GM21390 (cell line): Measurements from ENCODE around the gene VSX2.
"Not testable (repeated sequence)": the region's sequence is repeated elsewhere in the genome, so short reads cannot be mapped to it uniquely, and the experiment has no call there.

Experiments
- ATAC-seq: cut with Tn5 transposase; IDR thresholded peaks from one replicate; pipeline ENCODE4 v1.9.1; 2021; ENCODE audit not compliant: unreplicated experiment

VSX2 gene

DNA sequence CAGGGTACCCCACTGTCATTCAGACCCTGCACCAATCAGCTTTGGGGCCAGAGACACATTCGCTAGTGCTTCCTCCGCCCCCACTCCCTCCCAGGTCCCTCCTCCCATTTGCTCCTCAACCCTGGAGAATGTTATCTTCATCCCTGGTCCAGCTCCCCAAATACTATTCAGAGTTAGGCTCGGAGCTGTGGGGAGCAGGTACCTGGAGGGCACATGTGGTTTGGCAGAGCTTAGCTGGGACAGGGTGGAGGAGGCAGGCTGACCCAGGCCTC lies 19.5 kb downstream of the VSX2 start:
- no peak for ATAC-seq

DNA sequence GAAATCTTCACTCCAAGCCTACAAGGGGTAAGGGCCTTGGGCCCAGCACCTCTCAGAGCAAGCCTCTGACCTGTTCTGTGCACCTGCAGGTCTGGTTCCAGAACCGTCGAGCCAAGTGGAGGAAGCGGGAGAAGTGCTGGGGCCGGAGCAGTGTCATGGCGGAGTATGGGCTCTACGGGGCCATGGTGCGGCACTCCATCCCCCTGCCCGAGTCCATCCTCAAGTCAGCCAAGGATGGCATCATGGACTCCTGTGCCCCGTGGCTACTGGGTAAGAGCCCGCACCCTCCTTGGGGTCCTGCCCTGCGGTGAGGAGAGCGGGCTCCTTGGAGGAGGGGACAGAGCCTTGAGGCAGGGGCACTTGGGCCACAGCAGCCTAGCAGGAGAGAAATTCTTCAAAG lies 20.3 kb downstream of the VSX2 start:
- ATAC-seq: no peak

DNA sequence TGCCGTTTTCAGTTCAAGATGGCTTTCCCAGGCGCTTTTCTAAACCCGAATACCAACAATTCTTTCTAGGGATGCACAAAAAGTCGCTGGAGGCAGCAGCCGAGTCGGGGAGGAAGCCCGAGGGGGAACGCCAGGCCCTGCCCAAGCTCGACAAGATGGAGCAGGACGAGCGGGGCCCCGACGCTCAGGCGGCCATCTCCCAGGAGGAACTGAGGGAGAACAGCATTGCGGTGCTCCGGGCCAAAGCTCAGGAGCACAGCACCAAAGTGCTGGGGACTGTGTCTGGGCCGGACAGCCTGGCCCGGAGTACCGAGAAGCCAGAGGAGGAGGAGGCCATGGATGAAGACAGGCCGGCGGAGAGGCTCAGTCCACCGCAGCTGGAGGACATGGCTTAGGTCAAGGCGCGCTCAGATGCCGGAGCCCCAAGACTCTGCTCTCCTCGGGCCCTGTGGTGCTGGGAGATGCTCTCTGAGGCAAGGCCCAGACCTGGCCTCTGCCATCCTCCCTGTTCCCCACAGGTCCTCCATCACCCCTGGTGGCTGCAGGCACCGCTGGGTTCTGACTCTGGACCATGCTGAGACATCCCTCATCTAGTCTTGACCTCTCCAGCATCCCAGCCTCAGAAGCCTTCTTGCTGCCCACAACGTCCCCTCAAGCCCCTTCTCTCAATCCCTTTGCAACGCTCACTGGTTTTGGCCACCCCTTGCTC lies 21.4 kb downstream of the VSX2 start:
- ATAC-seq: no peak

DNA sequence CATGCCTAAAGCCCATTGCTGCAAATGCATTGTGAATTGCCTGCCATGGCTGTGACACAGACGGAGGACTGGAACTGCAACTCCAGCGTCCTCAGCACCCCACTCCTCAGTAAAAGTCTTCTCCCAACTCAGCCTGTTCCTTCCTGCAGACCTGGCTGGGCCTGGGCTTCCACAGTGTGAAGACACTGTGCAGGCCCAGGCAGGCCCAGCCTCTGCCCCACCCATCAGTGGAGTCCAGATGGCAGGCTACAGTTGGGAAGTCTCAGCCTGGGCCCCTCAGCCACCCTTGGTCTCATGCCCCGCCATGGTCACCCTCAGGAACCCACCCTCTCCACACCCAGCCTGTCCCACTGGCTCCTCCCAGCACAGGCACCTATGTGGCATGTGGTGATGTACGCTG lies 22.0 kb downstream of the VSX2 start:
- ATAC-seq: no peak

DNA sequence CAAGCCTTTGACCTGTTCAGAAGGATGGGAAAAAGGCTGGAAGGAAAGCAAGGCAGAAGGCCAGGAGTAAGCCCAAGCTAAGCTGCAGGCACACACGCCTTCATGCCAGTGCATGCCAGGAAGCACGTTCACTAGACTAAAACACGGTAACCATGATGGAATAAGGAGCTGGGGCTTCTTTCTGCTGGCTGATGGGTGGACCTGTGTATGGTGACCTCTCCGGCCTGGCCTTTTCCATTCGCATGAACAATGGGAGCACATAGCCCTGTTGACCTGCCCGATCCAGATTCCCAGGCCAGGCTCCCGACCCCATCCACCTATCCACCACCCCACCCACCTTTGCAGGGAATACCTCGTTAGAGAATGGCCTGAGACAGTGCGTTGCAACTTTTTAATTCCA lies 22.8 kb downstream of the VSX2 start:
- ATAC-seq: no peak

DNA sequence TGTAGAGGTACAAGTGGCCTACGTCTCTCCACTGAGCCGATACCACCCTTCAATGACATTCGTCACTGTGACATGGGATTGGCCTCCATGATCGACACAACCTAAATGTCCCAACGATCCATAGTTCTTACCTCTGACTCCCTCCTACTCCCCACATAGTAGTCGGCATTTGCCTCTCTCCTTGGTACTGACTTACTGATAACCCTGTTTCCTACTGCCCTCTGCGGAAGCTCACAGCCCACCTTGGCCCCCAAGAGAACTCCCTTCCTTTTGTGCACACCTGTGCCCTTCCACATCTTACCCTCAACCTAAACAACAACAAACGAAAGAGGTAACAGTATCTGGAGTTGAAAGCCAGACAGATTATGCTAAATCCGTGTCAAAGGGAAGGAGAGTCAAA lies 23.9 kb downstream of the VSX2 start:
- ATAC-seq: no peak

DNA sequence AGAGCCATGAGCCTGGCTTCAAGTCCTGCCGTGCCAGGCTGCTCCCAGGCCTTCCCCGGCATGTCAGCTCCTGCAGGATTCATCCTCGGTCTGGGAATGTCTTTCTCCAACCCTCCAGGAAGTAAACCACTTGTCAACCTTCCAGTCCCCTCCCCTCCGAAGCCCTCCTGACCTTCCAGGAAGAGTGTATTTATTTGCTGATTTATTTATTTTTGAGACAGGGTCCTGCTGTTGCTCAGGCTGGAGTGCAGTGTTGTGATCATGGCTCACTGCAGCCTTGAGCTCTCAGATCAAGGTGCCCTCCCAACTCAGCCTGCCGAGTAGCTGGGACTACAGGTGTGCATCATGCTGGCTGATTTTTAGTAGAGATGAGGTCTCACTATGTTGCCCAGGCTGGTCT lies 24.7 kb downstream of the VSX2 start:
- no peak for ATAC-seq

DNA sequence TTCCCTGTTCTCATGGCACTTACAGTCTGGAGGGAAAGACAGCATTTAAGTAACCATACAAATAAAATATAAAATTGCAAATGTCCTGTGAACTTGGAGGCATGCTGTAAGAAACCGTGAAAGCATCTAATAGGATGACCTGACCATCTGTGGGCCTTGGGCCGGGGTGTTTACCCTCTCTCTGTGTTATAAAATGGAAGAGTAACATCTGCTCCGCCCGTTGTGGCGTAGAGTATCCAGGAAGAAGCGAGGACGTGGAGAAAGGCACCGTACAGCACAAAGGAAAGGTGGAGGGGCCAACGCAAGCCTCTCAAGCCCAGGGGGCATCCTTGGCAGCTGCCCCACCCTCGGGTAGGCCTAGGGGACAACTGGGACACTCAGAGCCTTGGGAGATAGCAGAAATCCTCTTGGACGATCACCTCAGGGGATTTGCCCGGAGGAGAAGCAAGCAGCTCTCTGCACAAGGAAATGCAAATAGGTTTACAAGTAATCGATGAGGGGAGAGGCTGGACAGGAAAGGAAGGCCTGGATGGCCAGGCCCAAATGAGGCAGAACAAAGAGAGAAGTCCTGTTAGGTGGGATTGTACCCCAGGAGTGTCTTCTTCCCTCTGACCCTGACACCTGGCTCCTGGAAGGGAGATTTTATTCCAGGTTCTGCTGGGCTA lies 26.2 kb downstream of the VSX2 start:
- ATAC-seq: no peak

DNA sequence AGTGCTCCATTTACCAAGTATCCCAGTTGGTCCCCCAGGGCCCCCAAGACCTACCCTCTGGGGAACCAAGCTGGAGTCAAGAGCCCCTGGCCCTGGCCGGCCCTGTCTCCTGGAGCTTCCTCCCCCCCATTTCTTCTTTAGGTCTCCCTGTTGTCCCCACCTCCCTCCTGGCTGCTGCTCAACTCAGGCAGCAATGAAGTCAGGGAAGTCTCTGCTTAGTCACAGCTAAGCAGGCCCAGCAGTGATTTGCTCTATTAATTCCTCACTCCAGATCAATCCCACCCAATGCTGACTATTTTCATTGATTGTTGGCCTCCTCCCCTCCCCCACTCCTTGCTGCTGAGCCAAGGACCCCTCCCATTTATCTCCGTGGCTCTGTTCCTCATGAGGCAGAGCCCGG lies 28.3 kb downstream of the VSX2 start:
- ATAC-seq: no peak

DNA sequence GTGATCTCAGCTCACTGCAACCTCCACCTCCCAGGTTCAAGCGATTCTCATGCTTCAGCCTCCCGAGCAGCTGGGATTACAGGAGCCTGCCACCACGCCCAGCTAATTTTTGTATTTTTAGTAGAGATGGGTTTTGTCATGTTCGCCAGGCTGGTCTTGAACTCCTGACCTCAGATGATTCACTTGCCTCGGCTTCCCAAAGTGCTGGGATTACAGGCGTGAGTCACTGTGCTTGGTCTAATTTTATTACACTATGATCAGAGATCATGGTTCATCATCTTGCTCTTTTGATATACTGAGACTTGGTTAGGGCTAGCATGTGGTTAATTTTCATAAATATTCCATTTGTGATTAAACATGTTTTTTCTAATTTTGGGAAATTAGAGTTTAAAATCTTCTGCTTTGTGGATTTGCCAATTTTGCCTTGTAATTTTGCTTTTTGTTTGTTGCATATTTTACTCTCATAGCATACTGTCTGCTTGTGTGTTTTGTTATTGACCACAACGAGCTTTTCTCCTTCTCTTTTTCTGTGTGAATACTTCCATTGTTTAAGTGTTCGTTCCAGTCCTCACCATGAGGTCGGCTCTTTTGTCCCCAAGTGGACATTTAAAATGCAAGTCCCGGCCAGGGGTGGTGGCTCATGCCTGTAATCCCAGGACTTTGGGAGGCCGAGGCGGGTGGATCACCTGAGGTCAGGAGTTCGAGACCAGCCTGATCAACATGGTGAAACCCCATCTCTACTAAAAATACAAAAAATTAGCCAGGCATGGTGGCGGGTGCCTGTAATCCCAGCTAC lies 31.3 kb downstream of the VSX2 start:
- ATAC-seq: not testable (repeated sequence)

DNA sequence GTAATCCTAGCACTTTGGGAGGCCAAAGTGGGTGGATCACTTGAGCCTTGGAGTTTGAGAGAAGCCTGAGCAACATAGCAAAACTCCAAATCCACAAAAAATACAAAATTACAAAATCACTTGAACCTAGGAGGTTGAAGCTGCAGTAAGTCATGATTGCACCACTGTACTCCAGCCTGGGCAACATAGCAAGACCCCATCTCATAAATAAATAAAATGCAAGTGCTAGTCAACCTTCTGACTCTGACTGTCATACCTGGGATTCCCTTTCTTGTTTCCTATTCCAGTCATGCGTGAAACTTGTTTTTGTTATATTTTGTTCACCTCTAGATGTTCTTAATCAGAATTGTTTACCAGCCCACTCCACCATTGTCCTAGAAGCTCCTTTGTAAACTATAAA lies 32.1 kb downstream of the VSX2 start:
- ATAC-seq: no peak

DNA sequence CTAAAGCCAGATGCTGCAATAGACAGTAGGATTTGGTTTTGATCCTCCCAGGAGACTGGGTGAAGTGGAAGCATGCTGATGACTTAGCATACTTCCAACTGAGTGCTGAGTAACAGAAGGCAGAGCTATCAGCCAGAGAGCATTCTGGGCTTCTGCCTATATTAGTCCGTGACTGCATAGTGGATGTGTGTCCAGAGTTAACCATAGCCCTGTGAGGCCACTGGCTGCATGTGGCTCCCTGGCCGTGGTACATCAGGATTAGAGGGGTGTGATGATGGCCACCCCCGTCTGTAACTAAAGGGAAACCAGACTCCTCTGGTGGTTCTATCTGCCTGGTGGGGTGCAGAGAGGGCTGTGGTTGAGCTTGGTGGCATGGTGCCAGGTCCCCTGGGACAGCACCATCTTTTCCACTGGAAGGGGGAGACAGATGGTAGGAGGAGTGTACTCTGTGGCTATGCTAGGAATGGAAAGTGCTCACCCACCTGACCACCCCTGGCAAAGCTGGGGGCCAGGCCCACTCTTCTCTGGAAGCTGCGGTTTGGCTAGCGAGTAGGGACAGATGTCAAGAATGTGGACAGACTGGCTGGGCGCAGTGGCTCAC lies 36.1 kb downstream of the VSX2 start:
- ATAC-seq: no peak

DNA sequence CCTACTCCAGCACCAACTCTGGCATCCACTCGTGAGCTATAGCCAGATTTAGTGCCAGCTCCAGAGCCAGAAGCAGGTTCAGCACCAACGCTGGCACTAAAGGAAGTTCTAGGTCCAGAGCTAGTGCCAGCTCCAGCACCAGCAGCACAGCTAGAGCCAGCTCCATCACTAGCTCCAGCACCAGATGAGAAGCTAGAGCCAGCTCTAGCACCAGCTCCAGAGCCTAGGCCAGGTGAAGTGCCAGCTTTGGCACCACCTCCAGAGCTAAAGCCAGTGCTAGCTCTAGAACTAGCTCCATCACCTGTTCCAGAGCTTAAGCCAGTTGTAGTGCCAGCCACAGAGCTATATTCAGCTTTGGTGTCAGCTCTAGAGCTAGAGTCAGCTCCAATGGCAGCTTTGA lies 38.8 kb downstream of the VSX2 start:
- no peak for ATAC-seq

DNA sequence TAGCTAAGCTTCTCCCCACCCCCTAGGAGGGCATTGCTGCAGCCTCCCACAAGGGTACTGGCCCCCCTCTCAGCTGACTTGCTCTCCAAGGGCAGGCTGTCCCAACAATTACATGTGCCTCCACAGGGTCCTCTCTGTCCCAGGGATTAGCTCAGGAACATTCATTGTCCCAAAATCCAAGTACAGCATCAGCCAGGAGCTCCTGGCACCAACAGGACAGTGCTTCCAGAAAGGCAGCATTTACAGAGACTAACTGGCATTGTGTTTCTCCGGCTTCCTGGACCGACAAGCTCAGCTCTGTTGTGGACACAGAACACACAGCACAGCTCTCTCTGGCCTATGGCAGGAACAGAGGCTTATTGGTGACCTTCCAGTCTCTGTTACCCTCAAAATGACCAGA lies 41.8 kb downstream of the VSX2 start:
- ATAC-seq: no peak

DNA sequence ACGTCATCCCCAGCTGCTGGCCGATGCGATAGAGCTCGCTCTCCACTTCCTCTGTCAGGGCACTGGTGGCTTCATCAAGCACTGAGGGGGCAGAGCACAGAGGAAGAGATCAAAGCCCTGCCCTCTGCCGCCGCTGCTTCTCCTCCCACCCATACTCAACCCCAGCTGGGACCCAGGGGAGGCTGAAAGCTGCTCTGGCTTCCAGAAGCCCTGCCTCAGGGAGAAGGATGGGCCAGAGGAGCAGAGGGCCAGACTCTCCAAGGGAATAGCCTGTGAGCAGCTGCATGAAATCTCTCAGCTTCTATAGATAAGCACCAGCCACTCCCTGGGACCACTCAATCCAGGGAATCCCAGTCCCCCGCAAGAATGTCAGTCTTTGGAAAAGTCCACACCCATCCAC lies 47.5 kb downstream of the VSX2 start:
- no peak for ATAC-seq

DNA sequence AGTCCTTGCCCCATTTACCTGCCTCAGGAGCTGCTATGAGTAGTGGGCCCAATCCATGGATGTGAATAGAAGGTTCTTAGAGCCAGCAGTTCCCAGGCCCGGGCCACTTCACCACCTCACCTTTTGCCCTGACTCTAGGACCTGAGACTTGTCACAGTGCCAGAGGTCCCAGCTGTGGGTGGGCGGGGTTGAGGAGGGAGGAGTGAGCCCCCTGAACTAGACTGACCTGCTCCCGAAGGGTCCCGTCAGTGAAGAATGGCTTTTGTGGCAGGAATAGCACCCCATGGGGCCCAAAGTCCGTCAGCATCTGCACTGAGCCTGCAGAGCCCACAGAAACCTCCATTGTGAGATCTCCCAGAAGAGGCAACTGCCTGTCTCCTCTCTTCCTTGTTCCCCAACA lies 50.6 kb downstream of the VSX2 start:
- no peak for ATAC-seq

DNA sequence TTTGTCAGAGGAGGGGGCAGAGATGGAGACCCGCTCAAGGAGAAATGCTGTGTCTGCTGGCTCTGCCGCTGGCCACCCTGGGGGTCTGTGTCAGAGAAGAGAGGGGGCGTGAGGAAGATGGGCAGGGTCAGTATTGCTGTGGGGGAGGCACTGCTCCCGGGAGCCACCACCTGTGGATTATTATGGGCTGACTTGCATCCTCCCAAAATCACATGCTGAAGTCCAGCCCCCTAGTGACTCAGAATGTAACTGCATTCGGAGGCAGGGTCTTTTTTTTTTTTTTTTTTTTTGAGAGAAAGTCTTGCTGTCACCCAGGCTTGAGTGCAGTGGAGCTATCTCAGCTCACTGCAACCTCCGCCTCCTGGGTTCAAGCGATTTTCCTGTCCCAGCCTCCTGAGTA lies 51.2 kb downstream of the VSX2 start:
- ATAC-seq: no peak

DNA sequence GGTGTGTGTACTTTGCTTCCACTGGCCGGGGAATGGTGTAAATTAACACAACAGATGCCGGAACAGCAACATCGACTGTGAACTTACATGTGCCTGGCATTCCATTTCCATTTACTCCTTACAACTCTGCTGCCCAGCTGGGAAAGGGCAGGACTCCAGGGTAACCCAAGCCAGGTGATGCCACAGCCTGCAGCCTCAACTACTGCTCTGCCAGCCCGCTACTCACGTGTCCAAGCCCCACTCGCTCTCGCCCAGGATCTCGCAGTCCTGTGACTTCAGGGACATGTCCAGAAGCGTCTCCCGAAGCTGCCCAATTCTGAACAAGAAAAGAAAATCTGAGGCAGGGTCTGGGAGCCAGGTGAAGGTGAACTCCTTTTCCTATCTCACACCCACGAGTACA lies 52.8 kb downstream of the VSX2 start:
- no peak for ATAC-seq

DNA sequence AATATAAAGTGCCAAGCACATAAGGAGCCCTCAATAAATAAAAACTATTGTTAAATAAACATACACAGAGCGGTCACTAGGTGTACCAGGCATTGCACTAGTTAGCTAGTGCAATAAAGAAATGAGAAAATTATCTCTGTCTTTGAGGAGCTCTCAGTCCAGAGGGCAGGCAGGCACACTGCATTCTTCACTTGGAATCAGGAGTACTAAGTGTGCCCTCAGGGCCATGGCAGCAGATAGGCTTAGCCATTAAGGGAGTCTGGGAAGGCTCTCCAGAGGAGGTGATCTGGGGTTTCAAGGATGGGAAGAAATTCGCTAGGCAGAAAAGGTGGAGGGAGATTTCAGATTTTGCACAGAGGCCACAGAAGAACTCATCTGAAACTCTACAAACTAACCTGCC lies 54.4 kb downstream of the VSX2 start:
- no peak for ATAC-seq

DNA sequence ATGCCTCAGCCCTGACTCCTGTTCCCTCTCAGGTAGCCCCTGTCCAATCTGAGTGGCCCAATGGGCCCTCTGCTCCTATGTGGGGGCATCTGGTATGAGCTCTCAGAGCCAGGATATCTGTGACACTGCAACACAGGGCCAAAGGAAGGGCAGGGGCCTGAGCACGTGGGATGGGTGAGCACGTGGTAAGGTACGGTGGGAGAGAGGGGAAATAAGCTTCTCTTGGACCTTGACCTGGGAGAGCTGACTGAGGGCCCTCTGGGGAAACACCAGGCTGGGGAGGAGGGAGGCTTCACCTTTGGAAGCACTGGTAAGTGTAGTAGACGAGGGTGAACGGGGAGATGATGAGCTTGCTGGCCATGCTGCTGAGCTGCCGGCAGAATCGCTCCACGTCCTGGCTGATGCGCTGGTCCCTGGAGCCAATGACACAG lies 56.8 kb downstream of the VSX2 start:
- no peak for ATAC-seq

DNA sequence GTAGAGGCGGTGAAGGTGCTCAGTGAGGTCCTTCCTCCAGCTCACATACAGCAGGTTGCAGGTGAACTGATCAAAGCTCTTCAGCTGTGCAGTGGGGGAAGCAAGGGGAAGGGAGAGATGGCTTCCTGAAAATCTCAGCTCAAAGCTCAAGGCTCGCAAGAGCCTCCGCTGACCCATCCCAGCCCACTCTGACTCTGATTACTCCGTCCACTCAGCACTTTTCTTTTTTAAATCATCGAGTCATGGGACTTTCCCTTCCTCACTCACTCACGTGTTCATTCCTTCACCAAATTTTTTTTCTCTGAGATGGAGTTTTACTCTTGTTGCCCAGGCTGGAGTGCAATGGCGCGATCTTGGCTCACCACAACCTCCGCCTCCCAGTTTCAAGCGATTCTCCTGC lies 58.7 kb downstream of the VSX2 start:
- ATAC-seq: no peak

DNA sequence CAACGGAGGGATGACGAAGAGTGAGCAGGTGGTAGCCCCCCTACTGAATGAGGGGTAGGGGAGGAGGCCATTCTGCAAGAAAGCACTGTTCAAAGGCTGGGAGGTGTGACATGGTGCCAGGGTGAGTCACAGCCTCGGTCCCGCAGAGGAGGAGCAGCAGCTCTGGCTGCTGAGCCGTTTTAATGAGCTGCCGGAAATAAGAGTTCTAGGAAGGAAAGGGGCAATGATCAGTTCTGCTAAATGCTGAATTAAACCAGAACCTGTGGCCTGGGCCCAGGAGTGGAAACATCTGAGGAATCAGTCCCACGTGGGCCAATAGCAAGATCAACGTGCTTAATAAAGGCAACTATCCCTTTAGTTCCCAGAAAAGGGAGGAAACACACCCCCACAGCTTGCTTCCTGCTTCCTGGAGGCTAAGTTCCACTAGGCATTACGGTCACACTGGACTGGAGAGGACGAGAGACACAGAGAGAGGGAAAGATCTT lies 59.9 kb downstream of the VSX2 start:
- no peak for ATAC-seq
